HG02973 (cell line): ENCODE data around the gene NTN5.

Experiments used
- ATAC-seq: cut with Tn5 transposase; IDR thresholded peaks from one replicate; pipeline ENCODE4 v1.9.1; 2021; ENCODE audit warnings: moderate library complexity; ENCODE audit not compliant: unreplicated experiment

The NTN5 gene

DNA sequence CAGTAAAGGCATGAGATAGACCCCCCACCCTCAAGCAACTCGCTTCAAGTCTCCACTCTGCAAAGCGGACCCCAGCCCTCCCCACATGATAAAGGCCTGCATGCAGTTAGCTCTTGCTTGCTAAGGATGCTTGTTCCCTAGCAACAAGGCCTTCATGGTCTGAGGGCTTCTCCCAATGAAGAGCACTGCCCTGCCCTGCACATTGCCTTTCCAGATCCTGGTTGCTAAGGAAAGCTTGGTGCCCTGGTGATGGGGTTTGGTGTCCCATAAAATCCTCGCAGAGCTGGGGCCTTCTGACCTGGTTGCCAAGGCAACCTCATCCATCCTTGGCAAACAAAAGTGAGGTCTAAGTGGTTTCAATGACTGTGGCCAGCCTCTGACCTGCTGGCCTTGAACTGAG is 41.6 kb downstream of the NTN5 start:
- no peak for ATAC-seq

DNA sequence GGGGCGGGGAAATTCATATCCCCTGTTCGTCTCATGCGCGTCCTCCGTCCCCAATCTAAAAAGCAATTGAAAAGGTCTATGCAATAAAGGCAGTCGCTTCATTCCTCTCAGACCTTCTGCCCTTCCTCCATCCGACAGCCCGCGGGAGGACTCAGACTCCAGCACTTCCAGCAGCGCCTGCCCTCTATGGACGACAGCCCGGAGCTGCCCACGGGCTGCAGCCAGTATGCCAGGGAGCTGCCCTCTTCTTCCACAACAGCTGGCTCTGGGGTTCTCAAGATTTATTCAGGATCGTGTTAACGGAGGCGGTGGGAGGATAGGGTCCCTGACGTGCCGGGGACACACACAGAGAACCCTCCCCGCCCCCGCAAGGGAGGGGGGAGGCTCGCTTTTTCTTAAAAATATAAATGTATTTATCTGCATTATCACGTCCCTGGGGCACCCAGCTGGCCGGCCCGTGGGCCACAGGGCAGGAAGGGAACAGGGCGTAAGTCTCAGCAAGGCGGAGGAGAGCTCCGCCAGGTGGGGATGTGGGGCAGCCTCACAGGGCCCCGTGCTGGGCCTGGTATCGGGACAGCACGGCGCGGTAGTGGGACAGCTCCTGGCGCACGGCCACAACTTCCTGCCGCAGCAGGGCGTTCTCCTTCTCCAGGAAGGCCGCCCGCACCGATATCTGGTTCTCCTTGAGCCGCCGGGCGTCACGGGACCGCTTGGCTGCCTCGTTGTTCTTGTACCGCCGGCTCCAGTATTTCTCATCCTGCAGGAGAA is 42.3 kb downstream of the NTN5 start:
- ATAC-seq, result no peak

DNA sequence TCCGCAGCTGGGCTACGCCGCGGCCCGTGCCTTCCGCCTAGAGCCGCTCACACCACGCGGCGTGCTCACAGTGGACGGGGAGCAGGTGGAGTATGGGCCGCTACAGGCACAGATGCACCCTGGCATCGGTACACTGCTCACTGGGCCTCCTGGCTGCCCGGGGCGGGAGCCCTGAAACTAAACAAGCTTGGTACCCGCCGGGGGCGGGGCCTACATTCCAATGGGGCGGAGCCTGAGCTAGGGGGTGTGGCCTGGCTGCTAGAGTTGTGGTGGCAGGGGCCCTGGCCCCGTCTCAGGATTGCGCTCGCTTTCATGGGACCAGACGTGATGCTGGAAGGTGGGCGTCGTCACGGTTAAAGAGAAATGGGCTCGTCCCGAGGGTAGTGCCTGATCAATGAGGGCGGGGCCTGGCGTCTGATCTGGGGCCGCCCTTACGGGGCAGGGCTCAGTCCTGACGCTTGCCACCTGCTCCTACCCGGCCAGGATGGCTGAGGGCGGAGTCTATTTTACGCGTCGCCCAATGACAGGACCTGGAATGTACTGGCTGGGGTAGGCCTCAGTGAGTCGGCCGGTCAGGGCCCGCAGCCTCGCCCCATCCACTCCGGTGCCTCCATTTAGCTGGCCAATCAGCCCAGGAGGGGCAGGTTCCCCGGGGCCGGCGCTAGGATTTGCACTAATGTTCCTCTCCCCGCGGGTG is 43.1 kb downstream of the NTN5 start:
- ATAC-seq, result no peak

DNA sequence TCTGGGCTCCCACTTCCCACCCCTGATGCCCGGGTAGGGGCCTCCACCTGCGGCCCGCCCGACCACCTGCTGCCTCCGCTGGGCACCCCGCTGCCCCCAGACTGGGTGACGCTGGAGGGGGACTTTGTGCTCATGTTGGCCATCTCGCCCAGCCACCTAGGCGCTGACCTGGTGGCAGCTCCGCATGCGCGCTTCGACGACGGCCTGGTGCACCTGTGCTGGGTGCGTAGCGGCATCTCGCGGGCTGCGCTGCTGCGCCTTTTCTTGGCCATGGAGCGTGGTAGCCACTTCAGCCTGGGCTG is 43.6 kb downstream of the NTN5 start:
- ATAC-seq, result no peak

DNA sequence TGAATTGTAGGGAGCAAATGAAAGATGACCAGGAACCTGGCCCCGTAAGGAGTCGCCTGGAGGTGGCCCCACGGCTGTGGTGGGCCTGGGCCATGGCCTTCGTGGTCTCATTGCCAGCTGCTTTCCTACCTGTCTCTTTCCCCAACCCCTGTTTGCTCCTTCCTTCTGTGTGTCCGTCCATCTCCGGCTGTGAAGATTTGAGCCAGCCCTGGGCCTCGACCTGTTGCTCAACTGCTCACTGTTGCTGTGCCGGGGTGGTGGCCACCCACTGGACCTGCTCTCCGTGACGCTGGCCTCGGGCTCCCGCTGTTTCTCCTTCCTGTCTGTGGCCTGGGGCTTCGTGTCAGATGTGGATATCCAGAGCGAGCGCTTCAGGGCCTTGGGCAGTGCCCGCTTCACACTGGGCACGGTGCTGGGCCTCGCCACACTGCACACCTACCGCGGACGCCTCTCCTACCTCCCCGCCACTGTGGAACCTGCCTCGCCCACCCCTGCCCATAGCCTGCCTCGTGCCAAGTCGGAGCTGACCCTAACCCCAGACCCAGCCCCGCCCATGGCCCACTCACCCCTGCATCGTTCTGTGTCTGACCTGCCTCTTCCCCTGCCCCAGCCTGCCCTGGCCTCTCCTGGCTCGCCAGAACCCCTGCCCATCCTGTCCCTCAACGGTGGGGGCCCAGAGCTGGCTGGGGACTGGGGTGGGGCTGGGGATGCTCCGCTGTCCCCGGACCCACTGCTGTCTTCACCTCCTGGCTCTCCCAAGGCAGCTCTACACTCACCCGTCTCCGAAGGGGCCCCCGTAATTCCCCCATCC is 44.1 kb downstream of the NTN5 start:
- no peak for ATAC-seq

DNA sequence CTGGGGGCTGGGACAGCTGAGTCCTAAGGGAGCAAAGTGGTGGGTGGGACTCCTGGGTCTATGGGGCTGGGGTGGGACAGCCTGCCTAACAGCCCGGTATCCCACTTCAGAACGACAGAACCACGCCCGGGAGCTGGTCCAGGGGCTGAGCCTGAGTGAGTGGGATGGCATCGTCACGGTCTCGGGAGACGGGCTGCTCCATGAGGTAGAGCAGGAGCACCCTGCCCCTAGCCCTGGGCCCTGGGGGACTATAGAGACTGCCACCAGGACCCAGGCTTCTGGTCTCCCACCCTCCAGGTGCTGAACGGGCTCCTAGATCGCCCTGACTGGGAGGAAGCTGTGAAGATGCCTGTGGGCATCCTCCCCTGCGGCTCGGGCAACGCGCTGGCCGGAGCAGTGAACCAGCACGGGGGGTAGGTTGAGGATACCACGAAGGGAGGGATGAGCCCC is 44.9 kb downstream of the NTN5 start:
- ATAC-seq, result no peak

DNA sequence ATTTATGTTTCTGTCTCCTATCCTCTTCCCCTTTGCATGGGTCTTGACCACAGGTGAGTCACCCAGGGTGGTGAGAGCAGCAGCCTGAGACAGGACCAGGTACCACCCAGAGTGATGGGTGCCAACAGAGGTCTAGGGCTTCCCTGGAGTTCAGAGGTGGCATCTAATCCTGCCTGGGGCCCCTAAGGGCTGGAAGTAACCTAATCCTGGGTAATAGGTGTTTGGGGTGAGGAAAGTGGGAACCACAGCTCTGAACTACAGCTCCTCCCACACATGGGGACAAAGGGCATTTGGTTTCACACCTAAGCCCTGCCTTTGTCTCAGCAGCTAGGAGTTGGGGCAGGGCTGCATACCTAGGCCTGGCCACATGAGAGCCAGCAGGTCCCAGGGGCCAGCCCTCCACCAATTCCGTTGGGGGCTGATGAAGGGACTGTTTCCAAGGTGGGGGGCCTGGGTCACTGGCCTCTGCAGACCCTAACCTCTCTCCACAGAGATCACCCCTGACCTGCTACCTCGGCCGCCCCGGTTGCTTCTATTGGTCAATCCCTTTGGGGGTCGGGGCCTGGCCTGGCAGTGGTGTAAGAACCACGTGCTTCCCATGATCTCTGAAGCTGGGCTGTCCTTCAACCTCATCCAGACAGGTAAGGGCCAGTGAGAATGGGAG is 45.5 kb downstream of the NTN5 start:
- ATAC-seq, result no peak

DNA sequence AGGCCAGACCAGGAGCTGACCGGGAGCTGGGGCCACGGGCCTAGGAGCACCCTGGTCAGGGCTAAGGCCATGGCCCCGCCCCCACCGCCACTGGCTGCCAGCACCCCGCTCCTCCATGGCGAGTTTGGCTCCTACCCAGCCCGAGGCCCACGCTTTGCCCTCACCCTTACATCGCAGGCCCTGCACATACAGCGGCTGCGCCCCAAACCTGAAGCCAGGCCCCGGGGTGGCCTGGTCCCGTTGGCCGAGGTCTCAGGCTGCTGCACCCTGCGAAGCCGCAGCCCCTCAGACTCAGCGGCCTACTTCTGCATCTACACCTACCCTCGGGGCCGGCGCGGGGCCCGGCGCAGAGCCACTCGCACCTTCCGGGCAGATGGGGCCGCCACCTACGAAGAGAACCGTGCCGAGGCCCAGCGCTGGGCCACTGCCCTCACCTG is 46.9 kb downstream of the NTN5 start:
- no peak for ATAC-seq

DNA sequence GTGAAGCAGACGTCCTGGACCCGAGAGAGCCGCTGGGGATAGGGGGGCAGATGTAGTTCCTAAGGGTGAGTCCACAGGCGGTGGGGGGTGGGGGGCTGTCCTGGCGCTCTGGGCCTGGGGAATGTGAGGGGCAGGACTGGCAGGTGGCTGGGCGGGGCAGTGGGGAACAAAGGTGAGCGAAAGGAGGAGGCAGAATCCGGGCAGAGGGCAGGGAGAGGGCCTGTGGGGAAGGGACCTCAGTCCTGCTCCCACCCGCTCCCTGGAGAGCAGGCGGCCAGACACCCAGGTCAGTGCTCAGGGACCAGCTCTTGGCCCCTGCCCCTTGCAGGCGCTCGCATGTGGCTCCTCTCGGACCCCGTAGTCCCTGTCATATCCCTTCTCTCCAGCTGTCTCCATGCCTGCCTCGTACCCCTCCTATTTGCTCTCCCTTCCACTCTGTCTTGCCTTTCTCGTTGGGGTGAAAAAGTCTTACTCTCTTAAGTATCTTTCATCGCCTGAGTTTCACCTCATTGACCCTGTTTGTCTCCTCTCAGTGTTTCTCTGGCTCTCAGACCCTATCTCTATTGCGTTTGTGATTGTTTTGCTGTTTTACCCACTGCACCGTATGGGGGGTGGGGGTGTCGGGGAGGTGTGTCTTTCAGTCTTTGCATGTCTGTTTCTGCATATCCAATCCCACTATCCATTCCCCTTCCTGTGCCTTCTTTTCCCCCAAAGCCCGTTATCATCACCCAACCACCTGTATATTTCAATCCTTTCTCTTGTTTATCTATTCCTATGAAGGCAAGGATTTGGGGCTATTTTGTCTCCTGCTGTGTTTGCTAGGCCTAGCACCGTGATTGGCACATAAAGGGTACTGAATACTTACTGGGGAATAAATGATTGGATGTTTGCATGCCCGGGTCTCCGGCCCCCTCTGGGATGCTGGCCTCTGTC is 47.8 kb downstream of the NTN5 start:
- ATAC-seq, result no peak

DNA sequence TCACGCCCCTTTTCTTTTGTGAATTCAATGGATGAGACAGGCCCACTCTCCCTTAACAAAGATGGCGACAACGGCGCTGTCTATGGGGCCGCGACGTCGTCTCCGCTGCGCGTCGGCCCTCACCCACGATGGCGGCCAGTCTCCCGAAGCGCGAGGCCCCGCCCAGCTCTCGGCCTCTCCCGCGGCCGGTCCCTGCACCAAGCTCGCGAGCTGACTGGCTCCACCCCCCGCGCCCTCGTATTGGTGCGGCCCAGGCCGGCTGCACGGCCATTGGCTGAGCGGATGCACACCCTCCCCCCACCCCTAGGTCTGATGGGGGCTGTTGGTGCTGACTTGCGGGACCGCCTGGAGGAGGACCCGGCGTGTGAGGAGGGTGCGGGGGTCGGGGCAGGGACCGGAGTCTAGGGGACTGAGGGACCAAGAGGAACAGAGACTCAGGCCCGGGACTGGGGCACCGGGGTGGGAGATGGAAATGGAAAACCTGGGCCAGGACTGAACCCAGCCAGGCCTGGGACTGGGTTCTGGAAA is 48.7 kb downstream of the NTN5 start:
- peak; percentile 51 for ATAC-seq

DNA sequence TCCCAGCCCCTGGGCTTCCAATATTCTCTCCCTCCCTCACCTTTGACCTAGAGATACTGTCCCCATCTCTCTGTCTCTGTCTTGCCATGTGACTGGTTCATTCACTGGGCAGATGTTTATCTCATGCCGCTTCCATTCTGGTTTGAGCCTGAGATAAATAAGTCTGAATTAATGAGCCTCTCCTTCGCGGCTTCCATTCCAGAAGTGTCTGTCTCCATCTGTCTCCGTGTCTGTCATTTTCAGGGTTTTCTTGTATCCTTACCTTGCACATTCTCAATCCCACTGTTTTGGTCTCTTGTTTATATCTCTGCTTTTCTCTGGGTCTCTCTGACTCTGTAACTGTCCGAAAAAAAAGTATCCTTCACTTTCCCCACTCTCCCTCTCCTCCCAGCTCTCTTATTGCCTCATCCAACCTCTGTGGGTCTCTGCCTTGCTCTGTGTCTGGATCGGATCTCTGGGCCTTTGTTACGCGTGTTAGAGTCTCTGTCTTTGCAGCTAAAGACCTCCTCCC is 49.2 kb downstream of the NTN5 start:
- ATAC-seq, result no peak

DNA sequence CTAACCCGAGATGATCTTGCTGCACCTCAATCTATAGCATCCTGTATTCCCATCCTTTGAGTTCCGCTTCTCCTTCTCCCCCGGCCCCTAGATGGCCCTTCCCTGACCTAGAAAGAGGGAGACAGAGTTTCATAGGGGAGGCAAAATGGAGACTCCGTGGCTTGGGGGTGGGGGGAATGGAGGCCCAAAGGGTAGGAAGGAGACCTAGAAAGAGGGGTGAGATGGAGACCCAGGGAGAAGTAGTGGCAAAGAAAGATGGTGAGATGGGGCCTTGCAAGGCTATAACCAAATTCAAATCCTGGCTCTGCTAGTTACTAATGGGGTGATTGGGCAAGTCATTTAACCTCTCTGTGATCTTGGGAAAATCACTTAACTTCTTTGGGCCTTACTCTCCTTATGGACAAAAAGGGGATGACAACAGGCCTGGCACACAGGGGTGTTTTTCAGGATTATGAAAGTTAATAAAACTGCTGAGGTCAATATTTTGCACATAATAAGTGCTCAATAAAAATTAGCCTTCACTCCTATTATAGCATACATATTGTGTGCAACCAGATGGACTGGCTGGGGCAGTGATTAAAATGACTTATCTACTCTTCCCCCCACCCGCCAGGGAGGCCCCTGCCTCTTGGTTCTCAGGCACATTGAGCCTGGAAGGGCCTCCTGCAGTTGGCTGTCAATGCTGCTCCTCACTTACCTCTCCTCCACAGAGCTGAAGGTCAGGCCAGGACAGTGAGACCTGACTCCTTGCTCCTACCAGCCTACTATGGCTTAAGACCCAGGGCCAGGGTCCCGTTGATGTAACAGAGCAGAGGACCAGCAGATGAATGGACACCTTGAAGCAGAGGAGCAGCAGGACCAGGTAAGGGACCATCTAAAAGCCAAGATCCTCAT is 52.9 kb downstream of the NTN5 start:
- no peak for ATAC-seq

DNA sequence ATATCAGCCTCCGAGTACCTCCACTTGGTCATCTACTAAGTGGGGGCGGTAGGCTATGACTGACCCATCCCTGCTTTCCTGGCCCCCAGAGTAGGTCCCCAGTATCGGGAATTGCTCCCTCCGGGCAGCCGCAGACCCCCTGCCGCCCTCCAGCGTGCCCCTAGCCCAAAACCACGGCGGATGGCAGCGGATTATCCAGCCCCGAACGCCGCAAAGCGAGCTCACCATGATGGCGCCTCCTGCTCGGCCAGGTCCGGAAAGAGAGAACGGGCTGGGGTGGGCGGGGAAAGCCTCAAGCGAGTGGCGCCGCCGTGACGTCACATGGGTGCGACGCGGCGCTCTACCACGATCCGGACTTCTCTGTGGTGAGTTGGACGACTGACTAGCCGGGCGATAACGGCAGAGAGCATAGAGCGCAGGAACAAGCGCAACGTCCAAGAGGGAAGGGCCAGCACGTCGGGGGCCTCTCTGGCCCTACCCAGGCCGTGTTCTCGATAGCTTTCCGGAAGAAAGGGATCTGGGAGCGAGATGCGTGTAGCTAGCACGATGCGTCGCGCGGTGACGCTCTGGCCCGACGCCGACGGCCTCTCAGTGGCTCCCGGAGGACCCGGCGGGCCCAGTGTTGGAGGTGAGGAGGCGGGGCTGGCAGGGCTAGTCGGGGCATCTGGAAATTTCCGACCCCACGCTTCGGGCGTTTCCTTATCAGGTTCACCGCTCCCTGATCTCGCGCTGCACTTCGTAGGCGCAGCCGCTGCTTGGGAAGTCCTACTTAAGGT is 53.7 kb downstream of the NTN5 start, which contains the start of the genes RPL18 and SPHK2:
TSS of gene RPL18 (minus strand) at position 263 of the 776 bp plus-strand sequence. CDS start at position 228, 35 bp downstream.
TSS of gene SPHK2 (plus strand) at position 591 of the 776 bp plus-strand sequence. CDS start 1,009 bp downstream, outside the sequence.
- ATAC-seq, result peak; percentile 70

DNA sequence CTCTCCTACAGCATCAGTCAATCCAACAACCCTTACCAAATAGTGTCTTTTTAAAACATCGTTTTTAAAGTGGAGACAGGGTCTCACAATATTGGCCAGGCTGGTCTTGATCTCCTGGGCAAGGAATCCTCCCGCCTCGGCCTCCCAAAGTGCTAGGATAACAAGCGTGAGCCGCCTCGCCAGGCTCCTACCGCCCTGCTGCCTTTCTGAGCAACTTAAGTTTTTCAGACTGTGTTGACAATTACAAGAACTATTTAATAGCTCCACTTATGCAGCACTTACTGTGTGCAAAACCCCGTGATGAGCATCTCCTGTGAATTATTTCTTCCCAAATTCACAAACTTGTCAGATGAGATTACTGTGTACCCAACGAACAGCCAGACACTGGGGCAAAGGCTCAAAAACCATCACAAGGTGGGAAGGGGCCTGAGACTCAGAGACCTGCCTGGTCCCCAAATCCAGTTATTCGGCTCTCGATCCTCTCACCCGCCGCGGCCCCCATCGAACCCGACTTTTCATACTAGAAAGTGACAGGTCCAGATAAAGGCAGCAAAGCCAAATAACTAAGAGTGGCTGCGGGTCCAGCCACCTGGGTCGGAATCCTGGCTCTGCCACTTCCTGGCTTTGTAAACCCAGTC is 54.4 kb downstream of the NTN5 start:
- no peak for ATAC-seq

DNA sequence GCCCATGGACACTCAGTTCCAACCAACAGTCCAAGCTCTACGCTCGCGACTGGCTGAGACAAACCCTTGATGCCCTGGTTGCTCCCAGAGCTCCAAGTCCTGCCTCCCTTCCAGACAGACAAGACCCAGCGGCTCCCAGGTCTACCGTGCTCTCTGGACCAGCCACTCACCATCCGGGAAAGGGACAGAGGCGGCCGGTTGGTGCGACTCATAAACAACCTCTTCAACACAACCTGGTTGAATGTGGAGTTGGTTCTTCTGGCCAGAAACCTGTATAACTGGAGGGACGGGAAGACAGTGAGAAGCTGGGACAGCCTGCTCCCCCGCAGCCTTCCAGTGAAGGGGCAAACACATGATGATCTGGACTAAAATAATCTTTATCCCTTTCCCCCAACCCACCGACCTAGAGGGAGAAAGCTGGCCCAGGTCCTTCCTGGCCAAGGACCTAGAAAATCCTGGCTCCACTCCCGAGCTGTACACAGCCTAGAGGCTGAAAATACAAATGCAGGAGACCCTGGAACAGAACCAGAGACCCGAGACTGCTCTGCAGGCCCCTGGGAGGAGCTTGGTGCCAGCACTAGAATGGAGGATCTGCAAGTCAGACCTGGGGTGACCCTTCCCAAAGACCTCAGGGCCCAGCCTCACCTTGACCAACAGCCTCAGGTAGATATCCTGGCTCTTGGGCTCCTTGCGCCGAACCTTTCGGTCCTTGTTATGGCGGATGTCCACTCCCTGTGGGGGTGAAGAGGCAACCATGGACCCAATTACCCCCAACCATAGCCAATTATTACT is 55.5 kb downstream of the NTN5 start:
- no peak for ATAC-seq

DNA sequence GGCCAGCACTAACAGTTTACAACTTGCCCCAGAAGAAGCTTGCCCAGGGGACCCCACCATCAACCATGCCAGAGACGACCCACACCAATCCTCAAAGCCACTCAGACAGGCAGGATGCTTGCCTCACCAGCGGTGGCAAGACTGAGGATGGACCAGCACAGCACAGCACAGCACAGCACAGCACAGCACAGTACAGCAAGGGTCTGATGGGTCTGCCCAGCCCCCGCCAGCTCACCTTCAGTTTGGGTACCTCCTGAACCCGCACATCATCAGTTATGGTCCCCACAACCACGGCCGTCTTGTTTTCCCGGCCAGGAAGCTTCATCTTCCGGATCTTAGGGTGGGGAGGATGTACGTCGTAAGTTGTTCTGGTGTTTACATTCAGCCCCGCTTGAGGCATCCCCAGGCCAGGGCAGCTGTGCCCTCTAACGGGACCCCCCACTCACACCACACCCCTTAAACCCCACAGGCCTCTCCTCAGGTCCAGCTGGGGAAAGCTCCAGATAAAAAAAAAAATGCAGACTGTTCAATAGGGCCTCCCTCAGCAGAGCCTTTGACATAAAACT is 56.2 kb downstream of the NTN5 start:
- ATAC-seq, result no peak
